ENCODE data around the gene ACOXL. TPM values are rescaled to one million over a fixed set of nuclear protein-coding genes. Genes with fewer than 3 reads are reported as not detected.
"Not testable (repeated sequence)": the region's sequence is repeated elsewhere in the genome, so short reads cannot be mapped to it uniquely, and the experiment has no call there.

ACOXL gene
- total RNA-seq, 4 donors from 2014 or later: 0.64 TPM; not detected in 3

DNA sequence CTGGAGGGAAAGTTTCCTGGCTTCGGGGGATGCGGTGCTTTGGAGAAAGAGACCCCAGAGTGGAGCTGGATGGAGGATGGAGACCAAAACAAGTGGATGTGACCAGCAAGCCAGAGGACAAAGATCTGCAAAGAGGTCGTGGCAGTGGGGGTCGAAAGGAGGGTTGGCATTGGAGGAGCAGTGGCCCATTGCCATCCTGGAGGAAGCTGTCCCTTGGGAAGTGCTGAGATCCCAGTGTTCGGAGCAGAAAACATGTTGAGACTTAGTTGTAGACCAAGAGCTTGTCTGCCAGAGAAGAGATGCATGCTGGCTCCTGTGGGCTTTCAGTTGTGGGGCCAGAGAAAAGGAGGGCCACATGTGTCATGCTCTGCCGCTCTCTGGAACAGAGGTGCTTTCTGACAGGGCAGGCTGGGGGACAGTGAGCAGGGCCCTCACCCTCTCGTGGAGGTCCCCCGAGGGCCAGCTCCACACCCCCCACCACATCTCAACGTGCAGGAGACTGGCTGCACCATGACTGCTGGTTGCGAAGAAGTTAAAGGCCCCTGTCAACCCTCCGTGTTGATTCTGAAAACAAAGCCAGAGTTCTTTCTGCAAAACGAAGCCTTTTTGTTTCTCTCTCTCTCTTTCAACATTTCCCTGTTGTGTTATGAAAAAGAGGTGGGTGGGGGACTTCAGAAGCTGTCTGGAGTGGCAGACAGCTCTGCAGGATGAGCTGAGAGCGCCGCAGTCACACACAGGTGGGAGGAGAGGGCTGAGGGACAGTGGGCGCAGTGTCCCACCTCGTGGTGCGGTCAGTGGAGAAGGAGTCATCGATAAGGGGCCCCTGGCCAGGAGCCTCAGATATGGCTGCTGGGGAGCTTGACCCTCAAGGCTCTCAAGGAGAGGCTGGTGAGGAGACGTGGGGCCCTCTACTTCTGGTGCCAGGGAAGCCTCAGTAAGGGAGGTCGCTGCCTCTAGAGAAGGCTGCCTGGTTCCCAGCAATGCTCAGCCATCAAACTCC is 310.7 kb downstream of the ACOXL start:
- H3K36me3 ChIP-seq: no peaks in the 10 kb centered on the region
- H3K27me3 ChIP-seq: peaks cover 13% of the 10 kb centered on the region
- WGBS: 76% methylated on average over 15 of the region's 20 CpGs
- no peak overlapping the region for H3K4me3 ChIP-seq
- no peak for TF ChIP-seq POLR2A (IDR thresholded peaks at IDR 0.05)
- no peak for TF ChIP-seq EP300 (IDR thresholded peaks at IDR 0.05)
- TF ChIP-seq, protein P1, sequence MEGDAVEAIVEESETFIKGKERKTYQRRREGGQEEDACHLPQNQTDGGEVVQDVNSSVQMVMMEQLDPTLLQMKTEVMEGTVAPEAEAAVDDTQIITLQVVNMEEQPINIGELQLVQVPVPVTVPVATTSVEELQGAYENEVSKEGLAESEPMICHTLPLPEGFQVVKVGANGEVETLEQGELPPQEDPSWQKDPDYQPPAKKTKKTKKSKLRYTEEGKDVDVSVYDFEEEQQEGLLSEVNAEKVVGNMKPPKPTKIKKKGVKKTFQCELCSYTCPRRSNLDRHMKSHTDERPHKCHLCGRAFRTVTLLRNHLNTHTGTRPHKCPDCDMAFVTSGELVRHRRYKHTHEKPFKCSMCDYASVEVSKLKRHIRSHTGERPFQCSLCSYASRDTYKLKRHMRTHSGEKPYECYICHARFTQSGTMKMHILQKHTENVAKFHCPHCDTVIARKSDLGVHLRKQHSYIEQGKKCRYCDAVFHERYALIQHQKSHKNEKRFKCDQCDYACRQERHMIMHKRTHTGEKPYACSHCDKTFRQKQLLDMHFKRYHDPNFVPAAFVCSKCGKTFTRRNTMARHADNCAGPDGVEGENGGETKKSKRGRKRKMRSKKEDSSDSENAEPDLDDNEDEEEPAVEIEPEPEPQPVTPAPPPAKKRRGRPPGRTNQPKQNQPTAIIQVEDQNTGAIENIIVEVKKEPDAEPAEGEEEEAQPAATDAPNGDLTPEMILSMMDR (IDR thresholded peaks at IDR 0.05): no peak
- H3K4me1 ChIP-seq: no peaks in the 10 kb centered on the region
- no peak overlapping the region for H3K27ac ChIP-seq
- no peaks in the 10 kb centered on the region for H3K9me3 ChIP-seq
- DNase-seq (ENCODE audit: low spot score in 2 of 2): no peak

DNA sequence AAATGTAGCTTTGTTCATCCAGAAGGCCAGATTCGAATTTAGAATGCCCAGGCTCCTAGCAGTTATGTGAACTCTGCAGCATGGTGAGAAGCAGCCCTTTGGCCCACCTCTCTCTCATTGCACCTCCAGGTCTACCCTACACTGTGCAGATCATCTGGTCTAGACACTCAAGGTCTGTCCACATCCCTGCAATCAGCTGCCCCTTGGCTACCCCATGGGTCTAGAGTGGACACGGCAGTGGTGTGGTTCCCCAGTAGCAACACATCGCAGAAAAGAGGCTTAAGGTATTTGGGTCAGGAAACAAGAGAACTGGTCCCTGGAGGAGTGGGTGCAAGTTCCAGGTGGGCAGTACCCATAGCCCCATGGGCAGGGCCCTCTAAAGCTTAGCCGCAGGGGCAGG is 311.7 kb downstream of the ACOXL start:
- Histone ChIP-seq H3K27me3 (peaks cover 13% of the 10 kb centered on the region), H3K4me3 (no peak overlapping the region), H3K9me3 (no peaks in the 10 kb centered on the region), H3K4me1 (no peaks in the 10 kb centered on the region), H3K27ac (no peak overlapping the region), H3K36me3 (no peaks in the 10 kb centered on the region)
- TF ChIP-seq POLR2AphosphoS5 (IDR thresholded peaks at IDR 0.05): no peak
- TF ChIP-seq EP300 (IDR thresholded peaks at IDR 0.05): no peak
- TF ChIP-seq, protein P1 (IDR thresholded peaks at IDR 0.05): no peak
- no peak for TF ChIP-seq POLR2A (IDR thresholded peaks at IDR 0.05)
- DNase-seq (ENCODE audit: low spot score in 2 of 2): no peak
- 77% methylated on average over 4 of the region's 4 CpGs for WGBS

DNA sequence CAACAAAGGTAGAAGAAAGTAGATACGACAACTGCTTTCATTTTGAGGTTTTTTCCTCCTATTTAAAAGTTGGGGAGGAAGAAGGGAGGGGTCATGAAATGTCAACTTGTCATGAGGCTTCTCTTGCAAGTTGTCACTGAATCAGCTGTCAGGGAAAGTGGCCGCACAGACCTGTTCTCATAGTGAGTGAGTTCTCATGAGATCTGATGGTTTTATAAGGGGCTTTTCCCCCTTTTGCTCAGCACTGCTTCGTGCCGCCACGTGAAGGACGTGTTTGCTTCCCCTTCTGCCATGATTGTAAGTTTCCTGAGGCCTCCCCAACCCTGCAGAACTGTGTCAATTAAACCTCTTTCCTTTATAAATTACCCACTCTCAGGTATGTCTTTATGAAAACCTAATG is 312.9 kb downstream of the ACOXL start:
- not testable (repeated sequence) for H3K36me3 ChIP-seq; H3K27ac ChIP-seq; H3K4me1 ChIP-seq; DNase-seq (ENCODE audit: low spot score in 2 of 2); H3K9me3 ChIP-seq; H3K4me3 ChIP-seq
- WGBS: 81% methylated on average over 6 of the region's 6 CpGs
- peaks cover 20% of the 10 kb centered on the region for H3K27me3 ChIP-seq

DNA sequence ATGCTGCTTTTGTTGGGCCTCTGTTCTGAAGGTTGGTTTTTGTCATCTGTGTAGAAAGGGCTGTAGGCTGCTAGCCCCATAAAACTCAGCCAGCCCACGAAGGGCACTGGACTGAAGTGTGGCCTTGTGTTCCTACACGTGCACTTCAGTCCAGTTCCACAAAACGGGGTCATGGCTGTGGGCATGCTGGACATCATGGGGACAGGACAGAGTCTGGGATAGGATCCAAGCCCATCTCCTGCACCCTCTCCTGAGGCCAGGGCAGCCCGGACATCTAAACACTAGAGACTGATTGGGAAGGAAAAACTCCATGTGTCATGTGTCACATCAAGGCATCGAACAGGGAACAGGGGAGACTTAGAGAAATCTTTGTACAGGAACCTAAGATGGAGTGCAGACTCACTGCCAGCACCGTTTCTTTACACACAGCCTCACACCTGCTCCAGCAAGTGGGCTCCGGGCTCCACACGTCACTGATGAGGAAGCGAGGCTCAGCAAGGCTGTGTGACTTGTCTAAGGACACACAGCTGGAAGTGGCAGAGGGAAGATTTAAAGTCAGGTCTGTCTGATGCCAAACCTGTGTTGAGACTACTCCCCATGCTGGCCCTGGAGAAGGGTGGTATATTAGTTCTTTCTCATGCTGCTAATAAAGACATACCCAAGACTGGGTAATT is 313.5 kb downstream of the ACOXL start:
- Histone ChIP-seq H3K4me1 (peaks cover 6% of the 10 kb centered on the region), H3K4me3 (no peak overlapping the region), H3K9me3 (no peaks in the 10 kb centered on the region), H3K27ac (no peak overlapping the region), H3K27me3 (peaks cover 18% of the 10 kb centered on the region), H3K36me3 (no peaks in the 10 kb centered on the region)
- WGBS: 92% methylated on average over 9 of the region's 9 CpGs
- TF ChIP-seq, protein P1 (IDR thresholded peaks at IDR 0.05): no peak
- TF ChIP-seq POLR2AphosphoS5 (IDR thresholded peaks at IDR 0.05) (no peak), EP300 (IDR thresholded peaks at IDR 0.05) (no peak), POLR2A (IDR thresholded peaks at IDR 0.05) (no peak)
- DNase-seq (ENCODE audit: low spot score in 2 of 2): no peak

DNA sequence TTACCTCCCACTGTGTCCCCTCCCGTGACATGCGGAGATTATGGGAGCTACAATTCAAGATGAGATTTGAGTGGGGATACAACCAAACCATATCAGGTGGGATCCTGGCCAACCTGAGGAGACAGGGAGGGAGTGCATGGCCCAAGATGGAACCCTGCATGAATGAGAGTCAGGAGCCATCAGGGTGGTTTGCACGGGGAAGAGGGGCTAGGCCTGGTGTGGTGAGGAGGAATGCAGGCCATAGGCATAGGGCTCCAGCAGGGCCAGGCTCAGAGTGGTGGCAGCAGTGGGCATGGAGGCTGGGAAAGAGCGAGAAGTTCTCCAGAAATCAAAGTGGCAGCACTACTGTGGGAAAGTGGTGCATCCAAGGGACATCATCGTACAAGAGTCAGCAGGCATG is 314.3 kb downstream of the ACOXL start:
- Histone ChIP-seq H3K4me1 (peaks cover 6% of the 10 kb centered on the region), H3K27ac (no peak overlapping the region), H3K4me3 (no peak overlapping the region), H3K27me3 (peaks cover 10% of the 10 kb centered on the region), H3K9me3 (no peaks in the 10 kb centered on the region), H3K36me3 (no peaks in the 10 kb centered on the region)
- no peak for DNase-seq (ENCODE audit: low spot score in 2 of 2)
- TF ChIP-seq POLR2AphosphoS5 (IDR thresholded peaks at IDR 0.05): no peak
- TF ChIP-seq EP300 (IDR thresholded peaks at IDR 0.05): no peak
- no peak for TF ChIP-seq POLR2A (IDR thresholded peaks at IDR 0.05)
- TF ChIP-seq, protein P1 (IDR thresholded peaks at IDR 0.05): no peak
- 94% methylated on average over 5 of the region's 5 CpGs for WGBS
